Hepatocyte (in vitro differentiated cells): ENCODE measurements around the gene AGXT2. TPM values are rescaled to one million over a fixed set of nuclear protein-coding genes. Genes with fewer than 3 reads are reported as not detected.

Experiments used
- DNase-seq: peaks from one replicate; pipeline ENCODE4 v3.0.0-alpha.2; 2016; ENCODE audit warnings: low spot score
- H2AFZ ChIP-seq: fragments of 200-600 bp; sonication (generic); 2 replicates; pipeline ENCODE4 v1.6.0; 2016; ENCODE audit warnings: antibody characterized with exemption, mild to moderate bottlenecking
- H3K27ac ChIP-seq: fragments of 200-600 bp; sonication (generic); 2 replicates; pipeline ENCODE4 v1.5.1; 2016; ENCODE audit warnings: mild to moderate bottlenecking
- H3K27me3 ChIP-seq: fragments of 200-600 bp; sonication (generic); 2 replicates; pipeline ENCODE4 v1.6.1; 2016
- H3K36me3 ChIP-seq: fragments of 200-600 bp; sonication (generic); replicated peaks from 2 replicates; pipeline ENCODE4 v1.5.1; 2016; ENCODE audit warnings: low read depth; ENCODE audit not compliant: insufficient read depth
- H3K4me1 ChIP-seq: fragments of 200-600 bp; sonication (generic); 2 replicates; pipeline ENCODE4 v1.5.1; 2016; ENCODE audit warnings: mild to moderate bottlenecking, moderate library complexity; ENCODE audit not compliant: insufficient read depth
- H3K4me2 ChIP-seq: fragments of 200-600 bp; sonication (generic); 2 replicates; pipeline ENCODE4 v1.6.0; 2016
- H3K4me3 ChIP-seq: fragments of 200-600 bp; sonication (generic); 2 replicates; pipeline ENCODE4 v1.5.1; 2016; ENCODE audit warnings: mild to moderate bottlenecking
- H3K79me2 ChIP-seq: fragments of 200-600 bp; sonication (generic); 2 replicates; pipeline ENCODE4 v1.6.0; 2017; ENCODE audit warnings: mild to moderate bottlenecking
- H3K9me2 ChIP-seq: fragments of 200-600 bp; sonication (generic); replicated peaks from 2 replicates; pipeline ENCODE4 v1.6.0; 2017; ENCODE audit warnings: mild to moderate bottlenecking; ENCODE audit not compliant: insufficient read depth
- H3K9me3 ChIP-seq: fragments of 200-600 bp; sonication (generic); 2 replicates; pipeline ENCODE4 v1.5.1; 2016; ENCODE audit warnings: low read depth, mild to moderate bottlenecking
- H4K20me1 ChIP-seq: fragments of 200-600 bp; sonication (generic); 2 replicates; pipeline ENCODE4 v1.6.0; 2016; ENCODE audit warnings: mild to moderate bottlenecking; ENCODE audit not compliant: insufficient read depth, poor library complexity, severe bottlenecking
- EZH2 ChIP-seq: fragments of 200-600 bp; sonication (generic); IDR thresholded peaks from 2 replicates; pipeline ENCODE4 v1.6.1; 2016; ENCODE audit warnings: antibody characterized with exemption, mild to moderate bottlenecking, borderline replicate concordance
- EZH2phosphoT487 ChIP-seq: fragments of 200-600 bp; sonication (generic); IDR thresholded peaks from one replicate; pipeline ENCODE4 v1.6.1; 2018; ENCODE audit warnings: antibody characterized with exemption, mild to moderate bottlenecking, low read depth, moderate library complexity; ENCODE audit not compliant: unreplicated experiment, severe bottlenecking
- WGBS: methylation state at CpG from one replicate; pipeline ENCODE4 v1.1.6; 2016; ENCODE audit warnings: low lambda C conversion rate; ENCODE audit errors: missing lambda C conversion rate; 5-methylcytosine and 5-hydroxymethylcytosine counted together
- polyA plus RNA-seq: library from polyadenylated mRNA; unstranded; fragments of >200 nt; fragmentation: Nextera tagmentation; extraction: Ambion mirVana; gene quantifications from 2 replicates; pipeline ENCODE4 v1.2.1, GENCODE V29; 2016
- total RNA-seq: library from RNA; depleted of rRNA; stranded (reverse); fragments of >200 nt; gene quantifications from 2 replicates; pipeline ENCODE4 v1.2.3, GENCODE V29; 2014
- TF ChIP-seq, protein P1 (sequence below): fragments of 200-600 bp; sonication (generic); IDR thresholded peaks from 2 replicates; pipeline ENCODE4 v1.5.1; 2016; ENCODE audit warnings: antibody characterized with exemption, mild to moderate bottlenecking; ENCODE audit not compliant: poor library complexity

Gene AGXT2
- total and polyA plus RNA-seq, 2 experiments from 2014 or later = 8.0 to 10.6 TPM

DNA sequence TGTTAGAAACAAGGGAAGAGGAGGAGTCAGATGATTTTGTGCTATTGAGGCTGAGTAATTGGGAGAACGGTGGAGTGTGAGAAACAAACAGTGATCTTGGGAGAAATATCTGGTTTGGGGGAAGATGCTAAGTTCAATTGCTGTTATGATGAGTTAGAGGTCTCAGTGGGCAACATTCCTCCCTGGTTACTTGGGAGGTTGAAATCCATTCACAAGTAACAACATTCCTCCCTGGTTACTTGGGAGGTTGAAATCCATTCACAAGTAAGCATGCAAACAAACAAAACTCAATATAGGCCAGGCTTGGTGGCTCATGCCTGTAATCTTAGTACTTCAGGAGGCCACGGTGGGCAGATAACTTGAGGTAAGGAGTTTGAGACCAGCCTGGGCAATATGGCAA lies 38.7 kb downstream of the AGXT2 start:
- 68% methylated on average over 2 of the region's 2 CpGs for WGBS
- Histone ChIP-seq H3K4me2 (no peak overlapping the region), H2AFZ (no peak overlapping the region), H3K4me3 (no peak overlapping the region), H3K27ac (no peak overlapping the region), H3K79me2 (no peaks in the 10 kb centered on the region), H3K4me1 (no peaks in the 10 kb centered on the region), H3K9me2 (no peaks in the 10 kb centered on the region), H3K9me3 (no peaks in the 10 kb centered on the region), H4K20me1 (no peaks in the 10 kb centered on the region), H3K27me3 (no peaks in the 10 kb centered on the region), H3K36me3 (no peaks in the 10 kb centered on the region)
- TF ChIP-seq, protein P1, sequence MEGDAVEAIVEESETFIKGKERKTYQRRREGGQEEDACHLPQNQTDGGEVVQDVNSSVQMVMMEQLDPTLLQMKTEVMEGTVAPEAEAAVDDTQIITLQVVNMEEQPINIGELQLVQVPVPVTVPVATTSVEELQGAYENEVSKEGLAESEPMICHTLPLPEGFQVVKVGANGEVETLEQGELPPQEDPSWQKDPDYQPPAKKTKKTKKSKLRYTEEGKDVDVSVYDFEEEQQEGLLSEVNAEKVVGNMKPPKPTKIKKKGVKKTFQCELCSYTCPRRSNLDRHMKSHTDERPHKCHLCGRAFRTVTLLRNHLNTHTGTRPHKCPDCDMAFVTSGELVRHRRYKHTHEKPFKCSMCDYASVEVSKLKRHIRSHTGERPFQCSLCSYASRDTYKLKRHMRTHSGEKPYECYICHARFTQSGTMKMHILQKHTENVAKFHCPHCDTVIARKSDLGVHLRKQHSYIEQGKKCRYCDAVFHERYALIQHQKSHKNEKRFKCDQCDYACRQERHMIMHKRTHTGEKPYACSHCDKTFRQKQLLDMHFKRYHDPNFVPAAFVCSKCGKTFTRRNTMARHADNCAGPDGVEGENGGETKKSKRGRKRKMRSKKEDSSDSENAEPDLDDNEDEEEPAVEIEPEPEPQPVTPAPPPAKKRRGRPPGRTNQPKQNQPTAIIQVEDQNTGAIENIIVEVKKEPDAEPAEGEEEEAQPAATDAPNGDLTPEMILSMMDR = no peak
- TF ChIP-seq EZH2 (no peak), EZH2phosphoT487 (no peak)
- DNase-seq = no peak

DNA sequence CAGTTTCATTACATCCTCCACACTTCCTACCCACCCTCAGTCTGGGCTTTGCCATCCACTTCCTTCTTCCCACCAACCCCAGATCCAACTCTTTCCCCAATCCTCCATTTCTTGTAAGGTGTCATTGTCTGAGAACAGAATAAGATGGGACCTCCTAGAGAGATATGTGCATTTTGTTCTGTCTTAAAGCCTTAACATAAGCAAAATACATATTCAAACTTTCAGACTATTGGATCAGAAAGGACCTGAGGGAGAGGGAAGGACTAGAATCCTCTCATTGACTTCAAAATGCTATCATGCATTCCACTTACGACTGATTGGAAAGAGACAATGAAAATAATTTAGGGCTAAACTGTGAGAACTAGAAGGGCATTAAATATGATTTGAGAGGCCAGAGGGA lies 43.0 kb downstream of the AGXT2 start:
- 97% methylated on average over 1 of the region's 1 CpG for WGBS
- TF ChIP-seq EZH2 (no peak), EZH2phosphoT487 (no peak)
- TF ChIP-seq, protein P1 = no peak
- Histone ChIP-seq H3K79me2 (no peaks in the 10 kb centered on the region), H3K4me3 (no peak overlapping the region), H3K36me3 (no peaks in the 10 kb centered on the region), H3K4me2 (no peak overlapping the region), H3K9me3 (no peaks in the 10 kb centered on the region), H2AFZ (no peak overlapping the region), H3K4me1 (no peaks in the 10 kb centered on the region), H3K9me2 (no peaks in the 10 kb centered on the region), H3K27me3 (no peaks in the 10 kb centered on the region), H3K27ac (no peak overlapping the region), H4K20me1 (no peaks in the 10 kb centered on the region)
- no peak for DNase-seq

DNA sequence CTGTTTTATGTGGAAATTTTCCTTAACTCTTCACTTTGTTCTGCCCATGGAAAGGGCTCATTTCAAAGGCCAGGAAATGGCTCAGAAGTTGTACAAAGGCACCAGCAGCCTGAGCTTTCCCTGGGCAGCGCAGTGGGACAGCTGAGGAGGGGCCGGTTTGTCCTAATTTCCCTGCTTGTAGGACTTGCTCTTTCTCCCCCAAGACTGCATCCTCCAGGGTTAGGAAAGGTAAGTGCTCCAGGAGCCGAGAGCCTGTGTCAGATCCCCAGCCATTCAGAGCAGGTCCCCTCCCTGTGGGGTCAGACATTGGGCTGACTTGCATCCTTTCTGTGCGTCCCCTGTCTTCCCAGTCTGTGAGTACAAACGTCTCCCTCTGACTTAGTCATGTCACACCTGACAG lies 43.5 kb downstream of the AGXT2 start:
- H3K9me3 ChIP-seq = no peaks in the 10 kb centered on the region
- H3K4me1 ChIP-seq = no peaks in the 10 kb centered on the region
- no peaks in the 10 kb centered on the region for H3K36me3 ChIP-seq
- no peak overlapping the region for H3K4me3 ChIP-seq
- H3K79me2 ChIP-seq = no peaks in the 10 kb centered on the region
- no peak overlapping the region for H3K4me2 ChIP-seq
- WGBS = 85% methylated on average over 5 of the region's 5 CpGs
- no peak for DNase-seq
- H3K9me2 ChIP-seq = no peaks in the 10 kb centered on the region
- no peak overlapping the region for H2AFZ ChIP-seq
- no peak overlapping the region for H3K27ac ChIP-seq
- H4K20me1 ChIP-seq = no peaks in the 10 kb centered on the region
- no peaks in the 10 kb centered on the region for H3K27me3 ChIP-seq
- no peak for TF ChIP-seq EZH2phosphoT487
- TF ChIP-seq, protein P1 = no peak
- TF ChIP-seq EZH2 = no peak
